ENCODE data around the gene HTR1B. TPM values are rescaled to one million over a fixed set of nuclear protein-coding genes. Genes with fewer than 3 reads are reported as not detected.

HTR1B gene
- total and polyA plus RNA-seq, 2 experiments from 2014 or later, result not detected

GRCh38 chr6:77466055-77466450 is 2.8 kb upstream of the HTR1B start:
- peak; percentile 77 for DNase-seq
- Histone ChIP-seq H3K79me2 (ENCODE audit: insufficient read depth) (no peaks in the 10 kb centered on the region), H3K9me3 (ENCODE audit: low read depth) (no peaks in the 10 kb centered on the region), H3F3A (ENCODE audit: insufficient read depth) (no peaks in the 10 kb centered on the region), H3K27ac (no peak overlapping the region), H3K9ac (peak overlapping the region; percentile 68), H2AFZ (peak overlapping the region; percentile 97), H3K27me3 (replicated peaks; ENCODE audit: insufficient read depth) (peaks cover 46% of the 10 kb centered on the region), H3K4me3 (peak overlapping the region; percentile 79), H3K9me2 (ENCODE audit: insufficient read depth) (no peaks in the 10 kb centered on the region), H3K36me3 (ENCODE audit: low read depth) (no peaks in the 10 kb centered on the region), H3K4me1 (ENCODE audit: insufficient read depth) (no peaks in the 10 kb centered on the region), H3K4me2 (ENCODE audit: unreplicated experiment) (peak overlapping the region; percentile 83), H4K20me1 (ENCODE audit: insufficient read depth) (no peaks in the 10 kb centered on the region)
- 4 to 6% methylated on average over 17 of the region's 17 CpGs for WGBS, 2 experiments (ENCODE audit: low coverage in 1 of 2, low lambda C conversion rate in 2 of 2, missing lambda C conversion rate in 2 of 2)
- TF ChIP-seq EZH2 (IDR thresholded peaks at IDR 0.05; ENCODE audit: insufficient read depth, poor library complexity, severe bottlenecking), result no peak
- TF ChIP-seq EZH2phosphoT487 (IDR thresholded peaks at IDR 0.05; ENCODE audit: insufficient read depth, low read depth), result no peak
- in situ Hi-C loops (cut with MboI), result loop anchor here (25.0 kb wide), 1 partner anchor 1529 kb away; no protein-coding TSS in a partner anchor

DNA sequence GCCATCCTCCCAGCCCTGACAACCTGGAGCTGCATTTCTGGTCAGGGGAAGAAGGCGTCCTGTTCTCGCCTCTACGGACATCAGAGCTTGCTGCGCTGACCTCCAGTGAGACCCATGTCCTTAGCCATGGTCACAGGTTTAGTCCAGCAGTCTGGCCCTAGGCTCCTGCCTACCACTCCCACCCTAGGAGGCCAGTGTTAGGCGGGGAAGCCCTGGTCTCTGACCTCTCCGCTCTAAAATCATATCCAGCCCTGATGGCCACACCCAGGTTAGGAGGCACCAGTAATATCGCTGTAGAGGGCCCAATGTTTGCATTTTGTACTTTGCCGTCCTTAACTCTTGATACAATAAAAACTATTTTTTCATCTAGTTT is 1.2 kb upstream of the HTR1B start:
- H3K4me3 ChIP-seq, result peak overlapping the region; percentile 62; the same call in 1 of the 2 replicates
- H3K36me3 ChIP-seq (ENCODE audit: low read depth), result no peaks in the 10 kb centered on the region
- H3K9me3 ChIP-seq (ENCODE audit: low read depth), result no peaks in the 10 kb centered on the region
- no peaks in the 10 kb centered on the region for H3K79me2 ChIP-seq (ENCODE audit: insufficient read depth)
- no peak overlapping the region for H3K27ac ChIP-seq
- DNase-seq, result no peak
- H3F3A ChIP-seq (ENCODE audit: insufficient read depth), result no peaks in the 10 kb centered on the region
- peak overlapping the region; percentile 70 for H2AFZ ChIP-seq
- no peaks in the 10 kb centered on the region for H3K4me1 ChIP-seq (ENCODE audit: insufficient read depth)
- peak overlapping the region; percentile 78 for H3K4me2 ChIP-seq (ENCODE audit: unreplicated experiment)
- no peak overlapping the region for H3K9ac ChIP-seq
- peak; percentile 50 for TF ChIP-seq EZH2 (IDR thresholded peaks at IDR 0.05; ENCODE audit: insufficient read depth, poor library complexity, severe bottlenecking)
- TF ChIP-seq EZH2phosphoT487 (IDR thresholded peaks at IDR 0.05; ENCODE audit: insufficient read depth, low read depth), result no peak
- no peaks in the 10 kb centered on the region for H4K20me1 ChIP-seq (ENCODE audit: insufficient read depth)
- 5 to 6% methylated on average over 8 of the region's 8 CpGs for WGBS, 2 experiments (ENCODE audit: low coverage in 1 of 2, low lambda C conversion rate in 2 of 2, missing lambda C conversion rate in 2 of 2)
- H3K27me3 ChIP-seq (replicated peaks; ENCODE audit: insufficient read depth), result peaks cover 42% of the 10 kb centered on the region
- in situ Hi-C loops (cut with MboI), result loop anchor here (25.0 kb wide), 1 partner anchor 1527 kb away; no protein-coding TSS in a partner anchor
- H3K9me2 ChIP-seq (ENCODE audit: insufficient read depth), result no peaks in the 10 kb centered on the region

GRCh38 chr6:77463861-77464494 is 687 bp upstream of the HTR1B start:
- H3K4me3 ChIP-seq, result peak overlapping the region; percentile 62
- no peak overlapping the region for H3K9ac ChIP-seq
- H3K9me2 ChIP-seq (ENCODE audit: insufficient read depth), result no peaks in the 10 kb centered on the region
- TF ChIP-seq EZH2 (IDR thresholded peaks at IDR 0.05; ENCODE audit: insufficient read depth, poor library complexity, severe bottlenecking), result no peak
- TF ChIP-seq EZH2phosphoT487 (IDR thresholded peaks at IDR 0.05; ENCODE audit: insufficient read depth, low read depth), result no peak
- DNase-seq, result no peak
- peak overlapping the region; percentile 78 for H3K4me2 ChIP-seq (ENCODE audit: unreplicated experiment)
- no peaks in the 10 kb centered on the region for H3K4me1 ChIP-seq (ENCODE audit: insufficient read depth)
- H3K27me3 ChIP-seq (replicated peaks; ENCODE audit: insufficient read depth), result peaks cover 41% of the 10 kb centered on the region
- no peaks in the 10 kb centered on the region for H4K20me1 ChIP-seq (ENCODE audit: insufficient read depth)
- no peak overlapping the region for H3K27ac ChIP-seq
- in situ Hi-C loops (cut with MboI), result loop anchor here (25.0 kb wide), 1 partner anchor 1527 kb away; no protein-coding TSS in a partner anchor
- no peaks in the 10 kb centered on the region for H3F3A ChIP-seq (ENCODE audit: insufficient read depth)
- 2% methylated on average over 36 to 52 of the region's 53 CpGs for WGBS, 2 experiments (ENCODE audit: low coverage in 1 of 2, low lambda C conversion rate in 2 of 2, missing lambda C conversion rate in 2 of 2)
- H3K36me3 ChIP-seq (ENCODE audit: low read depth), result no peaks in the 10 kb centered on the region
- H3K79me2 ChIP-seq (ENCODE audit: insufficient read depth), result no peaks in the 10 kb centered on the region
- H2AFZ ChIP-seq, result peak overlapping the region; percentile 70
- no peaks in the 10 kb centered on the region for H3K9me3 ChIP-seq (ENCODE audit: low read depth)

- Histone ChIP-seq H3K27ac (no peak overlapping the region), H3K4me3 (peak overlapping the region; percentile 62), H3K4me1 (ENCODE audit: insufficient read depth) (peaks cover under 1% of the 10 kb centered on the region; the same call in 1 of the 2 replicates), H3K9me3 (ENCODE audit: low read depth) (no peaks in the 10 kb centered on the region), H2AFZ (peak overlapping the region; percentile 70), H3K36me3 (ENCODE audit: low read depth) (no peaks in the 10 kb centered on the region), H4K20me1 (ENCODE audit: insufficient read depth) (no peaks in the 10 kb centered on the region), H3K27me3 (replicated peaks; ENCODE audit: insufficient read depth) (peaks cover 41% of the 10 kb centered on the region), H3K9ac (no peak overlapping the region), H3F3A (ENCODE audit: insufficient read depth) (peaks cover under 1% of the 10 kb centered on the region; the same call in 1 of the 2 replicates), H3K4me2 (ENCODE audit: unreplicated experiment) (peak overlapping the region; percentile 78), H3K79me2 (ENCODE audit: insufficient read depth) (no peaks in the 10 kb centered on the region), H3K9me2 (ENCODE audit: insufficient read depth) (no peaks in the 10 kb centered on the region)
- 6% methylated on average over 50 to 55 of the region's 55 CpGs for WGBS, 2 experiments (ENCODE audit: low coverage in 1 of 2, low lambda C conversion rate in 2 of 2, missing lambda C conversion rate in 2 of 2)
- TF ChIP-seq EZH2phosphoT487 (IDR thresholded peaks at IDR 0.05; ENCODE audit: insufficient read depth, low read depth) (no peak), EZH2 (IDR thresholded peaks at IDR 0.05; ENCODE audit: insufficient read depth, poor library complexity, severe bottlenecking) (no peak)
- in situ Hi-C loops (cut with MboI), result loop anchor here (25.0 kb wide), 1 partner anchor 1525 kb away; no protein-coding TSS in a partner anchor
- DNase-seq, result no peak
Observed at GRCh38 chr6:77462359-77463307, 658 bp downstream of the HTR1B start.

All from GM23248 (cell line).